ENCODE measurements around the gene NPSR1.

GRCh38 chr7:34720289-34720688 is 62.3 kb downstream of the NPSR1 start:
- no peak for TF ChIP-seq CTCF (IDR thresholded peaks at IDR 0.05 in 4 of 5, conservative IDR thresholded peaks at IDR 0.05 in 1 of 5)
- no peak for TF ChIP-seq POLR2A (IDR thresholded peaks at IDR 0.05)
